SK-N-SH treated with all-trans-retinoic acid at 6 μM for 48 hours (cell line): ENCODE data around the gene GPR32.
"Not testable (repeated sequence)": the region's sequence is repeated elsewhere in the genome, so short reads cannot be mapped to it uniquely, and the experiment has no call there.

Experiments
- ATAC-seq: fragments of 200-7000 bp; cut with Tn5 transposase; 3 replicates; pipeline ENCODE4 v1.9.1; 2020; ENCODE audit warnings: mild to moderate bottlenecking, moderate library complexity
- ARNTL ChIP-seq: fragments of 450-650 bp; formaldehyde crosslinking; IDR thresholded peaks from 2 replicates; pipeline ENCODE4 v1.5.0; 2020; ENCODE audit warnings: low read depth, mild to moderate bottlenecking, moderate library complexity, borderline replicate concordance
- BACH2 ChIP-seq: fragments of 250-450 bp; sonication (Bioruptor Pico); IDR thresholded peaks from 2 replicates; pipeline ENCODE4 v1.9.0; 2021; ENCODE audit warnings: mild to moderate bottlenecking, borderline replicate concordance
- CREB5 ChIP-seq: fragments of 250-450 bp; sonication (Bioruptor Pico); IDR thresholded peaks from 2 replicates; pipeline ENCODE4 v1.5.1; 2020; ENCODE audit warnings: low read depth, mild to moderate bottlenecking, moderate library complexity
- CSDC2 ChIP-seq: fragments of 250-450 bp; sonication (Bioruptor Pico); IDR thresholded peaks from 2 replicates; pipeline ENCODE4 v1.5.0; 2020; ENCODE audit warnings: mild to moderate bottlenecking, moderate library complexity
- ESRRG ChIP-seq: fragments of 250-450 bp; sonication (Bioruptor Pico); IDR thresholded peaks from 2 replicates; pipeline ENCODE4 v1.6.1; 2021; ENCODE audit warnings: mild to moderate bottlenecking
- GLIS3 ChIP-seq: fragments of 250-450 bp; sonication (Bioruptor Pico); IDR thresholded peaks from 2 replicates; pipeline ENCODE4 v1.5.0; 2020; ENCODE audit warnings: mild to moderate bottlenecking, moderate library complexity
- ISL1 ChIP-seq: fragments of 250-450 bp; sonication (Bioruptor Pico); IDR thresholded peaks from 2 replicates; pipeline ENCODE4 v2.1.2; 2022; ENCODE audit warnings: mild to moderate bottlenecking, moderate library complexity
- OSR1 ChIP-seq: fragments of 250-450 bp; sonication (Bioruptor Pico); IDR thresholded peaks from 2 replicates; pipeline ENCODE4 v1.8.0; 2022; ENCODE audit warnings: moderate library complexity, mild to moderate bottlenecking, inconsistent platforms
- POU6F1 ChIP-seq: fragments of 250-450 bp; sonication (Bioruptor Pico); IDR thresholded peaks from 2 replicates; pipeline ENCODE4 v1.8.0; 2021; ENCODE audit warnings: low read depth, mild to moderate bottlenecking, moderate library complexity, borderline replicate concordance
- PPARA ChIP-seq: fragments of 250-450 bp; sonication (Bioruptor Pico); IDR thresholded peaks from 2 replicates; pipeline ENCODE4 v1.5.0; 2020; ENCODE audit warnings: mild to moderate bottlenecking, borderline replicate concordance
- RARB ChIP-seq: fragments of 250-450 bp; sonication (Bioruptor Pico); IDR thresholded peaks from 2 replicates; pipeline ENCODE4 v1.8.0; 2021; ENCODE audit warnings: mild to moderate bottlenecking, moderate library complexity
- SNAI2 ChIP-seq: fragments of 250-450 bp; sonication (Bioruptor Pico); IDR thresholded peaks from 2 replicates; pipeline ENCODE4 v1.5.0; 2020; ENCODE audit warnings: mild to moderate bottlenecking, moderate library complexity
- TCF4 ChIP-seq: fragments of 250-450 bp; sonication (Bioruptor Pico); IDR thresholded peaks from 2 replicates; pipeline ENCODE4 v1.8.0; 2021; ENCODE audit warnings: mild to moderate bottlenecking, moderate library complexity, borderline replicate concordance
- TOX ChIP-seq: fragments of 250-450 bp; sonication (Bioruptor Pico); IDR thresholded peaks from 2 replicates; pipeline ENCODE4 v1.8.0; 2021; ENCODE audit warnings: mild to moderate bottlenecking, moderate library complexity, borderline replicate concordance
- ZC3H10 ChIP-seq: fragments of 250-450 bp; sonication (Bioruptor Pico); IDR thresholded peaks from 2 replicates; pipeline ENCODE4 v1.5.1; 2021; ENCODE audit warnings: mild to moderate bottlenecking, moderate library complexity
- ZFP3 ChIP-seq: fragments of 250-450 bp; sonication (Bioruptor Pico); IDR thresholded peaks from 2 replicates; pipeline ENCODE4 v1.5.0; 2020; ENCODE audit warnings: mild to moderate bottlenecking, moderate library complexity
- ZFP30 ChIP-seq: fragments of 450-650 bp; formaldehyde crosslinking; IDR thresholded peaks from 2 replicates; pipeline ENCODE4 v1.5.0; 2022; ENCODE audit warnings: mild to moderate bottlenecking, moderate library complexity
- ZNF565 ChIP-seq: fragments of 450-650 bp; formaldehyde crosslinking; conservative IDR thresholded peaks from 2 replicates; pipeline ENCODE4 v1.5.0; 2020; ENCODE audit warnings: low read depth, mild to moderate bottlenecking, moderate library complexity
- ZNF70 ChIP-seq: fragments of 450-650 bp; formaldehyde crosslinking; IDR thresholded peaks from 2 replicates; pipeline ENCODE4 v1.5.0; 2020; ENCODE audit warnings: mild to moderate bottlenecking, moderate library complexity
- TF ChIP-seq, protein P1 (sequence below): fragments of 250-450 bp; sonication (Bioruptor Pico); IDR thresholded peaks from 2 replicates; pipeline ENCODE4 v1.5.1; 2021; ENCODE audit warnings: mild to moderate bottlenecking, moderate library complexity
- TF ChIP-seq, protein P2 (sequence below): fragments of 250-450 bp; sonication (Bioruptor Pico); IDR thresholded peaks from 2 replicates; pipeline ENCODE4 v1.8.0; 2020; ENCODE audit warnings: mild to moderate bottlenecking, moderate library complexity, borderline replicate concordance

Gene GPR32

DNA sequence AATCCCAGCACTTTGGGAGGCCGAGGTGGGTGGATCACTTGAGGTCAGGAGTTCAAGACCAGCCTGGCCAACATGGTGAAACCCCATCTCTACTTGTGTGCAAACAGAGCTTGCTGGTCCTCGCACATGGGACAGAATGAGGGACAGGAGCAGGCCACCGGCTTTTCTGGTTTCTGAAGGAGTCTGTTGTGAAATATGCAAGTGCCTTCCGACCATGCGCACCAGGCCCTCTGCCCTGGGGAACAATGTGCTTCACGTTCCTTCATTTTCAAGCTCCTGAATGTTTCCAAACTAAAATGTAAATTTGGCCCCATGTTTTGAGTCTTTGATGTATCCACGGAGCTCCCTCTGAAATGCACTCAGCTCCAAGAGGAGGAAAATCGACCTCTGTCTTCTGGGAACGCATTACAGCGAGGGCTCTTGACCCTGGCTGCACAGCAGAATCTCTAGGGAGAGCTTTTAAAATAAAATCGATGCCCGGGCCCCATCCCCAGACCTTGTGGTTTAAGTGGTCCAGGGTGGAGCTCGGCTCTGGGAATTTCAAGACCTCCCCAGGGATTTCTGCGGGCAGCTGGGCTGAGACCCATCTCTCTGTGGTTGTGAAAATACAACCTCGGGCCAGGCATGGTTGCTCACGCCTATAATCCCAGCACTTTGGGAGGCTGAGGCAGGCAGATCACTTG lies 10.6 kb downstream of the GPR32 start:
- no peak for ATAC-seq
- no peak for TF ChIP-seq ZNF70 (CRISPR knock-in tag)

GRCh38 chr19:50783848-50784152 lies 13.5 kb downstream of the GPR32 start:
- ATAC-seq = not testable (repeated sequence)

- TF ChIP-seq, protein P1, sequence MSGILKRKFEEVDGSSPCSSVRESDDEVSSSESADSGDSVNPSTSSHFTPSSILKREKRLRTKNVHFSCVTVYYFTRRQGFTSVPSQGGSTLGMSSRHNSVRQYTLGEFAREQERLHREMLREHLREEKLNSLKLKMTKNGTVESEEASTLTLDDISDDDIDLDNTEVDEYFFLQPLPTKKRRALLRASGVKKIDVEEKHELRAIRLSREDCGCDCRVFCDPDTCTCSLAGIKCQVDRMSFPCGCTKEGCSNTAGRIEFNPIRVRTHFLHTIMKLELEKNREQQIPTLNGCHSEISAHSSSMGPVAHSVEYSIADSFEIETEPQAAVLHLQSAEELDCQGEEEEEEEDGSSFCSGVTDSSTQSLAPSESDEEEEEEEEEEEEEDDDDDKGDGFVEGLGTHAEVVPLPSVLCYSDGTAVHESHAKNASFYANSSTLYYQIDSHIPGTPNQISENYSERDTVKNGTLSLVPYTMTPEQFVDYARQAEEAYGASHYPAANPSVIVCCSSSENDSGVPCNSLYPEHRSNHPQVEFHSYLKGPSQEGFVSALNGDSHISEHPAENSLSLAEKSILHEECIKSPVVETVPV (CRISPR knock-in tag) = no peak
- TF ChIP-seq ZFP3 (CRISPR knock-in tag) (peak; percentile 90), OSR1 (CRISPR knock-in tag) (no peak)
- ATAC-seq = no peak
Observed at GRCh38 chr19:50784710-50785109, 14.4 kb downstream of the GPR32 start.

DNA sequence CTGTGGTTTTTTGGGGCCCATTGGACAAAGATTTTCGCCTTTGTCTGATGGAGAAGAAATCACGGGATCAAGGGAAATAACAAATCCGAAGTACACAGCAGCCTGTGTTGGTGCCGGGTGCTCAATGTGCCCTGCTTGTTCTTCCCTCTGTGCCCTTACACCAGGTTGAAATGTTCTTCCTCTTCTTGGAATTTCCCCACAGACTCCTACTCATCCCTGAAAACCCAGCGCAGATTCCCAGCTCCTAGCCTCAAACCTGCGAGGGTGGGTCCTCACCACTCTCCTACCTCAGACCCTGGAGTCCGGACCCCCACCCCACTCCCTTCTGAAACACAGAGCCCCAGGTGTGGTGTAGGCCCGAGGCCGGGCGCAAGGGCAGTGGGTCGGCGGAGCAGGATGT lies 15.1 kb downstream of the GPR32 start:
- TF ChIP-seq ZNF70 (CRISPR knock-in tag) (no peak), OSR1 (CRISPR knock-in tag) (no peak), ZFP3 (CRISPR knock-in tag) (peak; percentile 79; the same call in 1 of the 2 replicates), ARNTL (no peak), ZNF565 (CRISPR knock-in tag) (no peak), POU6F1 (CRISPR knock-in tag) (no peak), GLIS3 (CRISPR knock-in tag) (no peak), PPARA (CRISPR knock-in tag) (no peak)
- TF ChIP-seq, protein P1 (CRISPR knock-in tag) = no peak
- no peak for ATAC-seq

DNA sequence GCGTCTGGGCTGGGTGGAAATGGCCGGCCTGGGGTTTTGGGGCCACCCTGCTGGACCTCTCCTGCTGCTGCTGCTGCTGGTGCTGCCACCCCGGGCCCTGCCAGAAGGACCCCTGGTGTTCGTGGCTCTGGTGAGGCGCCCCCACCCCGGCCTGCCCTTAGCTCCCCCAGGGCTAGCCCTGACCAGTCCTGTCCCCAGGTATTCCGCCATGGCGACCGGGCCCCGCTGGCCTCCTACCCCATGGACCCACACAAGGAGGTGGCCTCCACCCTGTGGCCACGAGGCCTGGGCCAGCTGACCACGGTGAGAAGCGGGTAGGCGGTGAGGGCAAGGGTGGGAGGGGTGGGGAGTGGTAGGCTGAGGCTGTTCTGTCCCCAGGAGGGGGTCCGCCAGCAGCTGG lies 20.1 kb downstream of the GPR32 start, which contains the start of gene ACP4:
TSS of gene ACP4 (plus strand) at position 20 of the 400 bp plus-strand sequence. CDS start at position 20, 0 bp downstream.
- TF ChIP-seq TCF4 (CRISPR knock-in tag) (no peak), SNAI2 (CRISPR knock-in tag) (no peak), CSDC2 (no peak), ISL1 (CRISPR knock-in tag) (no peak), ARNTL (no peak), TOX (CRISPR knock-in tag) (no peak), ZNF565 (CRISPR knock-in tag) (no peak), ZFP30 (CRISPR knock-in tag) (no peak)
- TF ChIP-seq, all 23 proteins: peak for 0
- no peak for ATAC-seq

GRCh38 chr19:50790922-50791467 lies 20.7 kb downstream of the GPR32 start:
- no peak for ATAC-seq
- TF ChIP-seq TOX (CRISPR knock-in tag) = no peak
- TF ChIP-seq ESRRG (CRISPR knock-in tag) = no peak
- TF ChIP-seq BACH2 (CRISPR knock-in tag) = no peak
- no peak for TF ChIP-seq ZFP3 (CRISPR knock-in tag)
- TF ChIP-seq ZFP30 (CRISPR knock-in tag) = no peak
- TF ChIP-seq PPARA (CRISPR knock-in tag) = no peak
- TF ChIP-seq TCF4 (CRISPR knock-in tag) = no peak
- no peak for TF ChIP-seq ZC3H10 (CRISPR knock-in tag)
- no peak for TF ChIP-seq CREB5
- no peak for TF ChIP-seq POU6F1 (CRISPR knock-in tag)
- TF ChIP-seq, protein P2, sequence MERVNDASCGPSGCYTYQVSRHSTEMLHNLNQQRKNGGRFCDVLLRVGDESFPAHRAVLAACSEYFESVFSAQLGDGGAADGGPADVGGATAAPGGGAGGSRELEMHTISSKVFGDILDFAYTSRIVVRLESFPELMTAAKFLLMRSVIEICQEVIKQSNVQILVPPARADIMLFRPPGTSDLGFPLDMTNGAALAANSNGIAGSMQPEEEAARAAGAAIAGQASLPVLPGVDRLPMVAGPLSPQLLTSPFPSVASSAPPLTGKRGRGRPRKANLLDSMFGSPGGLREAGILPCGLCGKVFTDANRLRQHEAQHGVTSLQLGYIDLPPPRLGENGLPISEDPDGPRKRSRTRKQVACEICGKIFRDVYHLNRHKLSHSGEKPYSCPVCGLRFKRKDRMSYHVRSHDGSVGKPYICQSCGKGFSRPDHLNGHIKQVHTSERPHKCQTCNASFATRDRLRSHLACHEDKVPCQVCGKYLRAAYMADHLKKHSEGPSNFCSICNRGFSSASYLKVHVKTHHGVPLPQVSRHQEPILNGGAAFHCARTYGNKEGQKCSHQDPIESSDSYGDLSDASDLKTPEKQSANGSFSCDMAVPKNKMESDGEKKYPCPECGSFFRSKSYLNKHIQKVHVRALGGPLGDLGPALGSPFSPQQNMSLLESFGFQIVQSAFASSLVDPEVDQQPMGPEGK = no peak
- TF ChIP-seq RARB (CRISPR knock-in tag) = no peak
- no peak for TF ChIP-seq SNAI2 (CRISPR knock-in tag)
- TF ChIP-seq ISL1 (CRISPR knock-in tag) = no peak
